Esophagus muscularis mucosa (tissue), 4 donors: ENCODE measurements around the gene TMEM61. TPM values are rescaled to one million over a fixed set of nuclear protein-coding genes. Genes with fewer than 3 reads are reported as not detected.

Experiments
- DNase-seq: peaks from one replicate; pipeline ENCODE4 v3.0.0-alpha.2; 2017; ENCODE audit errors: extremely low spot score
- H3K27ac ChIP-seq, 4 donors: fragments of 200-600 bp; sonication (generic); replicated peaks in 1 of 4; 1 replicate in 3 of 4; 2 replicates in 1 of 4; pipeline ENCODE4 v1.5.1; 2016 to 2019; ENCODE audit warnings: mild to moderate bottlenecking in 1 of 4
- H3K27me3 ChIP-seq, 4 donors: fragments of 200-600 bp; sonication (generic); one replicate each; pipeline versions ENCODE4 v1.5.1 to v1.6.0; 2016 to 2019
- H3K36me3 ChIP-seq, 4 donors: fragments of 200-600 bp; sonication (generic); one replicate each; pipeline ENCODE4 v1.5.1; 2016 to 2019
- H3K4me1 ChIP-seq, 4 donors: fragments of 200-600 bp; sonication (generic); one replicate each; pipeline ENCODE4 v1.5.1; 2016 to 2019
- H3K4me3 ChIP-seq, 4 donors: fragments of 200-600 bp; sonication (generic); 1 replicate in 2 of 4; 2 replicates in 2 of 4; pipeline ENCODE4 v1.5.1; 2016 to 2019; ENCODE audit warnings: mild to moderate bottlenecking in 4 of 4, moderate library complexity in 1 of 4
- H3K9me3 ChIP-seq, 4 donors: fragments of 200-600 bp; sonication (generic); 1 replicate in 3 of 4; 2 replicates in 1 of 4; pipeline ENCODE4 v1.5.1; 2016 to 2019
- EP300 ChIP-seq: sonication (generic); formaldehyde crosslinking; IDR thresholded peaks from one replicate; pipeline ENCODE4 v1.6.1; 2017; ENCODE audit warnings: antibody characterized with exemption
- POLR2A ChIP-seq: fragments of 450-650 bp; IDR thresholded peaks from one replicate; pipeline ENCODE4 v1.6.1; 2017; ENCODE audit warnings: antibody characterized with exemption, moderate library complexity, mild to moderate bottlenecking, low read depth
- POLR2AphosphoS5 ChIP-seq, 2 donors: sonication (generic); formaldehyde crosslinking; IDR thresholded peaks; one replicate each; pipeline ENCODE4 v1.6.1; 2017; ENCODE audit warnings: antibody characterized with exemption in 2 of 2
- WGBS: methylation state at CpG from one replicate; pipeline ENCODE4 v1.1.5; 2018; 5-methylcytosine and 5-hydroxymethylcytosine counted together
- intact Hi-C: fragments of 100-400 bp; cut with DNase I; formaldehyde crosslinking; loops from one replicate; pipeline ENCODE4 v1.15.1; 2023
- total RNA-seq, 4 donors: library from RNA; depleted of rRNA; stranded (reverse); fragments of >200 nt; gene quantifications; one replicate each; pipeline versions ENCODE4 v1.1.0 to v1.2.1, GENCODE V29; 2016
- TF ChIP-seq, protein P1 (sequence below), 3 experiments: fragments of 200-600 bp in 2 of 3; fragments of 450-650 bp in 1 of 3; sonication (generic) in 2 of 3; IDR thresholded peaks; one replicate each; pipeline ENCODE4 v1.5.1; 2017 to 2019; ENCODE audit warnings: antibody characterized with exemption in 3 of 3, mild to moderate bottlenecking in 2 of 3, moderate library complexity in 1 of 3

Gene TMEM61
- total RNA-seq, 4 donors from 2014 or later, result 0.66 to 2.5 (median 0.84) TPM; not detected in 1

DNA sequence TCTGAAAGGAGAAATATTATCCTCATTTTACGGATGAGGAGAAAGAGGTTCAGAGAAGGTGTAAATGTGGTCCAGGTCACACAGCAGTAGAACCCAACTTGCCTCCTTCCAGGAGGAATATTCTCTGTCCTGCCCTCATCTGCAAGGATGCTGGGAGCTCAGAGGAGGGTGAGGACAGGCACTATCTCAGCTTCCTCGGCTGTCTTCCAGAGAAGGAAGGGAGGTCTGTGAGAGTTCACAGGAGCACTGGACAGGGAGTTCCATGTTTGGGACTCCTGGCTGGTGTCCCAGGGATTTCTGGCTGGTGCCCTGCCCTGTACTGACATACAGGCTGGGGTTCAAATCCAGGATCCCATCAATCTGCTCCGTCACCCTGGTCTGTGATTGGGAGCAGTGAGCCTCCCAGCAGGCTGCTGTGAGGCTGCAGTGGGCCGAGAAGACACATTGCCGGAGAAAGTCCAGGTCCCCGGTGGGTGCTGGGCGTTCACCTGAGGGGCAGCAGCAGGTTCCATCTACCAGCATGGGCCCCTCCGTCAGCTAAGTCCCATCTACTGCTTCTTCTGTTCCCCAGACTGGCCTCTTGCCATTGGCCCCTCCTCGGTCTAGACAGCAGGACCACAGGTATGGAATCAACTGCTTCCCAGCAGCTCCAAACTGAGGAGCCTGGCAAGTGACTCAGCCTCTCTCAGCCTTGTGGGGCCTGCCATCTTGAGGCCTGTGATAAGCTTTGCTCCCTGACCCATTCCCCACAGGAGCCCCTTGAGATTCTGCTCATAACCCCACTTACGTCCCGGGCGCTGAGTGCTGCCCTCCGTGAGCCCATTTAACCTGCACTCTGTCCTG is 9.8 kb downstream of the TMEM61 start:
- Histone ChIP-seq H3K36me3 (no peaks in the 10 kb centered on the region), H3K27me3 (peaks cover 0 to 12% (median 0%) of the 10 kb centered on the region in 4 donors), H3K9me3 (no peaks in the 10 kb centered on the region), H3K4me3 (no peak overlapping the region), H3K4me1 (peaks cover 0 to 13% (median 10%) of the 10 kb centered on the region in 4 donors), H3K27ac (no peak overlapping the region)
- DNase-seq, result no peak
- TF ChIP-seq EP300 (no peak), POLR2A (no peak), POLR2AphosphoS5 (IDR thresholded peaks at IDR 0.05) (no peak)
- TF ChIP-seq, protein P1, sequence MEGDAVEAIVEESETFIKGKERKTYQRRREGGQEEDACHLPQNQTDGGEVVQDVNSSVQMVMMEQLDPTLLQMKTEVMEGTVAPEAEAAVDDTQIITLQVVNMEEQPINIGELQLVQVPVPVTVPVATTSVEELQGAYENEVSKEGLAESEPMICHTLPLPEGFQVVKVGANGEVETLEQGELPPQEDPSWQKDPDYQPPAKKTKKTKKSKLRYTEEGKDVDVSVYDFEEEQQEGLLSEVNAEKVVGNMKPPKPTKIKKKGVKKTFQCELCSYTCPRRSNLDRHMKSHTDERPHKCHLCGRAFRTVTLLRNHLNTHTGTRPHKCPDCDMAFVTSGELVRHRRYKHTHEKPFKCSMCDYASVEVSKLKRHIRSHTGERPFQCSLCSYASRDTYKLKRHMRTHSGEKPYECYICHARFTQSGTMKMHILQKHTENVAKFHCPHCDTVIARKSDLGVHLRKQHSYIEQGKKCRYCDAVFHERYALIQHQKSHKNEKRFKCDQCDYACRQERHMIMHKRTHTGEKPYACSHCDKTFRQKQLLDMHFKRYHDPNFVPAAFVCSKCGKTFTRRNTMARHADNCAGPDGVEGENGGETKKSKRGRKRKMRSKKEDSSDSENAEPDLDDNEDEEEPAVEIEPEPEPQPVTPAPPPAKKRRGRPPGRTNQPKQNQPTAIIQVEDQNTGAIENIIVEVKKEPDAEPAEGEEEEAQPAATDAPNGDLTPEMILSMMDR (IDR thresholded peaks at IDR 0.05), result no peak
- intact Hi-C loops, result no loop called here
- WGBS, result 79% methylated on average over 6 of the region's 13 CpGs

DNA sequence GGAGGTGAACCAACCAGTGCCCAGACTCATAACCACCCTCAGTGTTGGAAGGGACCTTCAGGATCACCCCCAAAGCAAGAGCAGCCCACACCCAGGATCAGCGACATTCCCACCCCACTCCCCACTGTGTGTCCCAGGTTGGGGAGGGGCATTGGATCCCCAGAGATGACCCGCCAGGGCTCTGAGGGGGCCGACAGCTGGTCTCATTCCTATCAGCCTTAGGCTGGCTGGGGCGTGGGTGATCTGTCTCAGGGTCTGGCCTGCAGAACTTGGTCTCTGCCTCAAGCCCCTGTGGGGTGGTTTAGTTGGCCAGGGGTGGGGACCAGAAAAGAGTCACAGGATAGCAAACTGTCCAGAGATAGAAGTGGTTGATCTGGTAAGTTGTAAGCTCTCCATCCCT is 10.5 kb downstream of the TMEM61 start:
- DNase-seq, result no peak
- no peaks in the 10 kb centered on the region for H3K36me3 ChIP-seq
- WGBS, result 80% methylated on average over 1 of the region's 4 CpGs
- TF ChIP-seq EP300 (no peak), POLR2A (no peak), POLR2AphosphoS5 (IDR thresholded peaks at IDR 0.05) (no peak)
- TF ChIP-seq, protein P1 (IDR thresholded peaks at IDR 0.05), result no peak
- H3K27ac ChIP-seq, result no peak overlapping the region
- peaks cover 0 to 13% (median 10%) of the 10 kb centered on the region in 4 donors for H3K4me1 ChIP-seq
- H3K9me3 ChIP-seq, result no peaks in the 10 kb centered on the region
- intact Hi-C loops, result no loop called here
- H3K4me3 ChIP-seq, result no peak overlapping the region
- peaks cover 0 to 20% (median 3%) of the 10 kb centered on the region in 4 donors for H3K27me3 ChIP-seq

- WGBS, result 85% methylated on average over 3 of the region's 12 CpGs
- H3K4me3 ChIP-seq, result no peak overlapping the region
- TF ChIP-seq EP300 (no peak), POLR2AphosphoS5 (IDR thresholded peaks at IDR 0.05) (no peak), POLR2A (no peak)
- TF ChIP-seq, protein P1 (IDR thresholded peaks at IDR 0.05), result no peak
- H3K27ac ChIP-seq, result no peak overlapping the region
- H3K9me3 ChIP-seq, result no peaks in the 10 kb centered on the region
- peaks cover 0 to 25% (median 9%) of the 10 kb centered on the region in 4 donors for H3K27me3 ChIP-seq
- intact Hi-C loops, result no loop called here
- H3K4me1 ChIP-seq, result peaks cover 6 to 22% (median 19%) of the 10 kb centered on the region in 4 donors
- H3K36me3 ChIP-seq, result no peaks in the 10 kb centered on the region
- no peak for DNase-seq
Measured at GRCh38 chr1:54991939-54992338, 11.5 kb downstream of the TMEM61 start.

- TF ChIP-seq EP300 (no peak), POLR2A (no peak)
- peaks cover 9 to 24% (median 21%) of the 10 kb centered on the region in 4 donors for H3K4me1 ChIP-seq
- no peaks in the 10 kb centered on the region for H3K9me3 ChIP-seq
- no peak overlapping the region for H3K27ac ChIP-seq
- DNase-seq, result no peak
- intact Hi-C loops, result no loop called here
- H3K36me3 ChIP-seq, result no peaks in the 10 kb centered on the region
- no peak overlapping the region for H3K4me3 ChIP-seq
- peaks cover 0 to 37% (median 16%) of the 10 kb centered on the region in 4 donors for H3K27me3 ChIP-seq
- WGBS, result 91% methylated on average over 5 of the region's 6 CpGs
Measured at GRCh38 chr1:54993140-54993539, 12.7 kb downstream of the TMEM61 start.

DNA sequence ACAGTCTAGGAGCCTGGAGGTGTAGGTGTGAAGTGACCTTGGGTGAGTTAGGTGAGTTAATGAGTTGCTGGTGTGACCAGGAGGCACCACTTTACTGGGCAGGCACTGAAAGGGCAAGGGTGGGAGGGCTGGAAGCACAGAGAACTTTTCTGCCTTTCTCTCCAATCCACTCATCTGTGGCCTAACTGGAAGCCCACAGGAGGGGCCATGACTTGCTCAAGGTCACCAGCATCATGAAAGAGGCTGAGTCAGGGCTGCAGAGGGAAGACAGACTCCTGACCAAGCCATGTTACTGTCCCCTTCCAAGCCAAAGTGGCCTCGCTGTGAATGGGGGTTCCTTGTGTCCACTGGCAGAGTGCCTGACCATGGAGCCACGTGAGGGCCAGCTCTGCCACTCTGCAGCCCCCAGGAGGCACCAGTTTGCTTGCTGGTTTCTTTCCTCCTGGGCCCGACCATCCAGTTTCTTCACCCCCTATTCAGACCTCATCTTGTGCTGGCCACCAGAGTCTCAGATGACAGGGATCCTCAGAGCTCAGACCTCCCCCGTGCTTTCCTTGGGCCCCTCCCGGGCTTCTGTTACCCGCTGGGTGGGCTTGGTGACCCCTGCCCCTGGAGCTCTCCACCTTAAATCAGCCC is 14.0 kb downstream of the TMEM61 start:
- DNase-seq, result no peak
- H3K27ac ChIP-seq, result no peak overlapping the region
- 80% methylated on average over 6 of the region's 6 CpGs for WGBS
- H3K4me3 ChIP-seq, result no peak overlapping the region
- H3K9me3 ChIP-seq, result no peaks in the 10 kb centered on the region
- intact Hi-C loops, result no loop called here
- peaks cover 0 to 49% (median 18%) of the 10 kb centered on the region in 4 donors for H3K27me3 ChIP-seq
- TF ChIP-seq, protein P1 (IDR thresholded peaks at IDR 0.05), result no peak
- no peak for TF ChIP-seq POLR2AphosphoS5 (IDR thresholded peaks at IDR 0.05)
- no peak for TF ChIP-seq POLR2A
- TF ChIP-seq EP300, result no peak
- H3K4me1 ChIP-seq, result peaks cover 9 to 23% (median 21%) of the 10 kb centered on the region in 4 donors
- no peaks in the 10 kb centered on the region for H3K36me3 ChIP-seq
